H7 (cell line): Measurements from ENCODE around the gene LMAN2. TPM values are rescaled to one million over a fixed set of nuclear protein-coding genes. Genes with fewer than 3 reads are reported as not detected.
"Not testable (repeated sequence)": the region's sequence is repeated elsewhere in the genome, so short reads cannot be mapped to it uniquely, and the experiment has no call there.

Experiments
- DNase-seq: peaks from one replicate; pipeline ENCODE4 v3.0.0; 2012
- H3K27me3 ChIP-seq: 2 replicates; pipeline ENCODE4 v1.6.0; 2011; ENCODE audit warnings: mild to moderate bottlenecking, low read length; ENCODE audit not compliant: control insufficient read depth, insufficient read depth
- H3K36me3 ChIP-seq: replicated peaks from 2 replicates; pipeline ENCODE4 v1.5.1; 2011; ENCODE audit warnings: low read length; ENCODE audit not compliant: control insufficient read depth, insufficient read depth
- H3K4me3 ChIP-seq: 2 replicates; pipeline ENCODE4 v1.5.1; 2011; ENCODE audit warnings: low read depth, mild to moderate bottlenecking, control low read depth, low read length, moderate library complexity; ENCODE audit not compliant: insufficient read depth
- total RNA-seq: library from RNA; depleted of rRNA; stranded (reverse); fragments of >200 nt; shearing (Covaris generic); gene quantifications from 2 replicates; pipeline ENCODE4 v1.2.3, GENCODE V29; 2014

Gene LMAN2
- total RNA-seq, 1 experiment from 2014 or later = 221 TPM

GRCh38 chr5:177307544-177308363, 43.7 kb downstream of the LMAN2 start:
- no peak overlapping the region for H3K4me3 ChIP-seq
- no peaks in the 10 kb centered on the region for H3K27me3 ChIP-seq
- peaks cover 14% of the 10 kb centered on the region for H3K36me3 ChIP-seq
- DNase-seq = no peak

DNA sequence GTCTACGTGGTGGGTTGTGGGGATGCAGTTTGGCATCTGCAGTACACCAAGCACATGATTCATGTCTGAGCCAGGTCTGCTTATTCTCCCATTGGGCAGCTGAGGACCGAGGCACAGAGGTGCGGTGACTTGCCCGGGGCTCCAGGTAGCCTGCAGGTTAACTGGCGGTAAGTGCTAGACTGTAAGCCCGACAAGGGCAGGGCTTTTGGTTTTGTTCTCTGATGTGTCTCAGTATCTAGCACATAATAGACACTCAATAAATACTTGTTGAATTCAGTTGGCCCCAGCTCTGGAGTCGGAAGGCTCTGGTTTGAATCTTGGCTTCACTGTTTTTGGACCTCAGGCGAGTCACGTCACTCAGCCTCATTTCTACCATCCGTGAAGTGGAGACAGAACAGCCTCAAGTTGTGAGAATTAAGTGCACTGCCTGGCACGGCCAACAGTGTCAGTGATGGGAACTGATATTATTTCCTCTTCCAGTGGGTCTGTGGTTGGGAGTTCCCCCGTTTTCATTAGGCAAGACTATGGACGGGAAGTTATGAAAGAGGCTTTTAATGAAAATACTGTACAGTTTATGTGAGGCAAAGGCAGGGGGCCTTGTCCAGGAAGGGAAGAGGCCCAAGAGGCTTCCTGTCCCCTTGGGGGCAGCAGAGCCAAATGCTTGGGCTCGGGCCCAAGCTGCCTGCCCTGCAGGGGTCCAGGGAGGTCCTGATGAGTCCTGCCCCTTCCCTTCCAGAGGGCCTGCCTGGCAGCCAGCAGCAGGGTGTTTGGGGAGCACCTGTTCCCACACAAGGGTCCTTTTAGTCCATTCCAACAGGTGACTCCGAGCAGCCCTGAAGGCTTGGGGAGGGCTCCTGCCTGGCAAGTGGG, 44.6 kb downstream of the LMAN2 start:
- H3K4me3 ChIP-seq = no peak overlapping the region
- H3K27me3 ChIP-seq = no peaks in the 10 kb centered on the region
- peak; percentile 79 for DNase-seq
- H3K36me3 ChIP-seq = peaks cover 15% of the 10 kb centered on the region

- not testable (repeated sequence) for H3K27me3 ChIP-seq, DNase-seq, H3K4me3 ChIP-seq
- H3K36me3 ChIP-seq = peaks cover 16% of the 10 kb centered on the region
Observed at GRCh38 chr5:177306103-177306640, 45.3 kb downstream of the LMAN2 start.

DNA sequence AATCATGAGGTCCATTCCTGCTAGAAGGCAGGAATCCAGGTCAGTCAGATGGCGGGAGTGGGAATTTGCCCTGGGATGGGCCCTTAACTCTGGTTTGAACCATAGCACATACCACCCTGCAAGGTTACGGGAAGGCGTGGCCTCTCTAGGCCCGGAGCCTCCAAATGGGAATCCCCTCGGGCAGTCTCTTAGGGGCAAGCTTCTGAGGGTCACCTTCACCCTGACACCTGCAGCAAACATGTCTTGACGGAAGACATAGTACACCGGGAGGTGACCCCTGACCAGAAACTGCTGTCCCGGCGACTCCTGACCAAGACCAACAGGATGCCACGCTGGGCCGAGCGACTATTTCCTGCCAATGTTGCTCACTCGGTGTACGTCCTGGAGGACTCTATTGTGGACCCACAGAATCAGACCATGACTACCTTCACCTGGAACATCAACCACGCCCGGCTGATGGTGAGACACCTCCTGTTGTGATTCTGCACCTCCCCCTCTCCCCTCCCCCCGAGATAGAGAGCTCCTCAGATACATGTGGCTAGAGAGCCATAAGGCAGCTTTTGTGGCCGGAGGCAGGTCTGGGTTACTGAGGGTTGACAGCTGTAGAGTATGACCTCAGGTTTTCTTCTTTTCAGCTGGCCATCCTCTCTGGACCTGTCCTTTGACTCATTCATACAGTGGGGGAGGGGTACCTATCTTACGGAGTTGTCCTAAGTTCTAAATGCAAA, 46.9 kb downstream of the LMAN2 start:
- peak overlapping the region; percentile 92 for H3K4me3 ChIP-seq
- H3K27me3 ChIP-seq = no peaks in the 10 kb centered on the region
- H3K36me3 ChIP-seq = peaks cover 16% of the 10 kb centered on the region
- peak; percentile 65 for DNase-seq

DNA sequence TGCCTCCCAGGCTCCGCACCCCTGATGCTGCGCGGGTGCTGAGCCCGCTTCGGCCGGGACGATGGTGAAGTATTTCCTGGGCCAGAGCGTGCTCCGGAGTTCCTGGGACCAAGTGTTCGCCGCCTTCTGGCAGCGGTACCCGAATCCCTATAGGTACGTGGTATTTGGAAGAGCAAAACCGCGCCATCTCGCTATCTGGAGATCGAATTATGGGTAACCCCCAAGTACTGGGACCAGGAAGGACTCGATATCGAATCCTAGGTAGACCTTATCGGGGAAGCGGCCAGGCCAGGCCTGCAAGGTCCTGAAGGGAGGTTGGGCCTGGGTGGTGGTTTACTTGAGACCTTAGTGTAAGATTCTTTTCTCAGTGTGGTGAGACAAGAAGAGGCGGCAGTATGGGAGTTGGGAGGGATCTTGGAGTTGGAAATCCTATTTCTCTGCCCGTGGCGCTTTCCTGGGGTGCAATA, 47.5 kb downstream of the LMAN2 start:
- Histone ChIP-seq H3K4me3 (peak overlapping the region; percentile 92), H3K27me3 (no peaks in the 10 kb centered on the region), H3K36me3 (peaks cover 16% of the 10 kb centered on the region)
- DNase-seq = peak; percentile 43

DNA sequence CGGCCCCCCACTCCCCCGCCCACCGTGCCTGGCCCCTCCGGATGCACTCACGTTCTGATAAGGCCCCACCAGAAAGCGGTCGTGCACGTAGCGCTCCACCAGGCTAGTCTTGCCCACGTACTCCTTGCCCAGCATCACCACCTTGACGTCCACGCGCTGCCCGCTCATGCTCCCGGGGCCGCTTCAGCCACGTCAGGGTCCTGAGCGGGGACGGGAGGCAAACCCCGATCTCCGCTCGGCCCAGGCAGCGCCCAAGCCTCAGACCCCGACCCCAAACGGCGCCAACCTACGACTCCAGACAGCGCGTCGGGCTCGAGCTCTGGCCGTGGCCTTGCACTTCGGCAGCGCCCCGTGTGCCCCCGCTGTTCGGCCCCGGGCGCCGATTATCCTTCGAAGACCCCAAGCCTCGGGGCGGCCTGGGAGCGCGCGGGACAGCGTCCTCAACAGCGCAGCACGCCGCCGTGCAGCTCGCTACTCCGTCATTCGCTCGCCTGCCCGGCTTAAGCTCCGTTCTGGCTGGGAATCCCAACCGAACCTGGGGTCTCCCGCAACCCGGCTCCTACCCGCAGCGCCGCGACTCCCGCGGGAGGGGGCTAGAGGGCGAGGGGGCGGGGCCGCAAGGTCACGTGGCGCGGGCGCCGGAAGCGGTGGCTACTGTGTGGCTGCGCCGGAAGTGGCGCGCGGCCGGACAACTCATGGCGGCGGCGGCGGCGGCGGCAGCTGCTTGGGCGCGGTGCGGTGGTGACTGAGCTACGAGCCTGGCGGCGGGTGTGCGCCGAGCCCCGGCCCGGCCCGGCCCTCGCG, 48.1 kb downstream of the LMAN2 start, which contains the start of the genes PRELID1 and RAB24:
TSS of gene PRELID1 (plus strand) at position 679 of the 804 bp plus-strand sequence. CDS start 187 bp downstream, outside the sequence.
TSS of gene RAB24 (minus strand) at position 599 of the 804 bp plus-strand sequence. CDS start at position 168, 431 bp downstream.
- Histone ChIP-seq H3K27me3 (no peaks in the 10 kb centered on the region), H3K4me3 (peak within 1 kb of the TSS; percentile 92), H3K36me3 (peaks cover 16% of the 10 kb centered on the region)
- peak; percentile 99 for DNase-seq

DNA sequence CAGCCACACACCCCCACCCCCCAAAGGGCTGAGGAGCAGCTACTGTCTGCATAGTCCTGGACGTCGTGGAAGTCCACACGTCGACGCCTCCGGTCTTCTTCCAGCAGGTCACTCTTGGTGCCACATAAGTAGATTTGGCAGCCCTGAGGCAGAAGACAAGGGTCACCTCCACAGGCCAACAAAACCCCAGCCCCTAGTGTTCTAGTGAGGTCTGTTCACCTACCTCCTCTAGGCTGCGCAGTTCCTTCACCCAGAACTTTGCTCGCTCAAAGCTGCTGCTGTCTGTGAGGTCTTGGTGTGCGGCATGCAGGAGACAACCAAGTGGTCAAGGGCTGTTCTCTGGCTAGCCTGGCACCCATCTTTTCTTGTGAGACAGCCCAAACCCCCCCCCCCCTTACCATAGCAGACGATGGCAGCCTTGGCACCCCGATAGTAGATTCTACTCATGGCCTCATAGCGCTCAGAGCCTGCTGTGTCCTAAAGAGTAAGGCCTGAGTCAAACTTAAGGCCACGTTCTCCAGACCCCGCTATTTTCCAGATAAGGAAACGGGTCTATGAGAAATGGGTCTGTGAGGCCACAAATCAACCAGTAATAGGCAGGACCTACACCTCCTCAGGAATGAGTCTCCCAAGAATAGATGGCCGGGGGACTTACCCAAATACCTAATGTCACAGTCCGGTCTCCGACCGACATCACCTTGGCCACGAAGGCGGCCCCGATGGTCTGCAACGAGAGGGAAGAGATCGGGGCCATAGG, 48.9 kb downstream of the LMAN2 start:
- peak; percentile 63 for DNase-seq
- no peaks in the 10 kb centered on the region for H3K27me3 ChIP-seq
- H3K36me3 ChIP-seq = peaks cover 18% of the 10 kb centered on the region
- peak overlapping the region; percentile 92 for H3K4me3 ChIP-seq

- H3K36me3 ChIP-seq = peaks cover 15% of the 10 kb centered on the region
- H3K27me3 ChIP-seq = no peaks in the 10 kb centered on the region
- H3K4me3 ChIP-seq = no peak overlapping the region
- DNase-seq = no peak
Observed at GRCh38 chr5:177301503-177302165, 49.8 kb downstream of the LMAN2 start.

- H3K4me3 ChIP-seq = no peak overlapping the region
- H3K27me3 ChIP-seq = no peaks in the 10 kb centered on the region
- no peak for DNase-seq
- peaks cover 13% of the 10 kb centered on the region for H3K36me3 ChIP-seq
Observed at GRCh38 chr5:177300951-177301350, 50.5 kb downstream of the LMAN2 start.

DNA sequence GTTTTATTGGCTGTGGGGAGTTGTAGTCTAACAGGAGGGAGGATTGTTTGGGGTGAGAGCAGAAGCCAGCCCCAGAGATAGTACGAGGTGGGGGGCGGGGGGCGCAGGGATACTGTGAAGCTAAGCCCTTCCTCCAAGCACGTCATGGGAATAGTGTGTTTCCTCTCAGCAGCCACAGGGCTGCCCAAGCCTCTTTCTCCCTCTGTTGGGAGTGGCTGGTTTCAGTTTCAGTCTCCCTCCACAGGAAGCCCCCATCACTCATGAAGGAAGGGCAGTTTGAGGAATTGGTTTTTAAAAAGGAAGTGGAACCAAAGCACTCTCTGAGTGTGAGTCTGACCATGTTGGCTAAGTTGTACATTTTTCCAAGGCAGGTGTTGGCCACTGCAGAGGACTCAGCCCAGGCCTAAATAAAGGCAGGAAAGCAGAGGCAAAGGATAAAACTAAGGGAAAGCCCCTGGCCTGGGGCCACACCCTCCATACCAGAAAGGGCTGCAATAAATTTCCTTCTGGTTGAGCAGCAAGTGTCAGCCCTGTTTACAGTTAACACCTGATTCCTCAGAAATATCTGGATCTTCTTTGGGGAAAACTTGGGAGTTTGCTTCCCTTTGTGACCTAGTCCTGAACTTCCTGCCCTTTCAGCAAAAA, 51.1 kb downstream of the LMAN2 start:
- peak; percentile 77 for DNase-seq
- peaks cover 11% of the 10 kb centered on the region for H3K36me3 ChIP-seq

GRCh38 chr5:177299697-177300096, 51.8 kb downstream of the LMAN2 start:
- Histone ChIP-seq H3K4me3 (no peak overlapping the region), H3K27me3 (no peaks in the 10 kb centered on the region), H3K36me3 (peaks cover 17% of the 10 kb centered on the region)
- DNase-seq = no peak

More for the DNA sequence above, 51.1 kb downstream of the LMAN2 start:
- Histone ChIP-seq H3K4me3 (no peak overlapping the region), H3K27me3 (no peaks in the 10 kb centered on the region)

- no peak for DNase-seq
- no peaks in the 10 kb centered on the region for H3K27me3 ChIP-seq
- H3K4me3 ChIP-seq = no peak overlapping the region
- H3K36me3 ChIP-seq = peaks cover 33% of the 10 kb centered on the region
Observed at GRCh38 chr5:177297922-177298321, 53.5 kb downstream of the LMAN2 start.
